K562 treated with DMSO at 1 percent for 4 hours (cell line): ENCODE measurements around the gene ARMC7. TPM values are rescaled to one million over a fixed set of nuclear protein-coding genes. Genes with fewer than 3 reads are reported as not detected.

Experiments
- total RNA-seq: library from RNA; unstranded; fragments of 300-600 nt; gene quantifications from 2 replicates; pipeline ENCODE4 v1.2.3, GENCODE V29; 2022; ENCODE audit not compliant: insufficient read depth

Gene ARMC7
- total RNA-seq, result 26.8 and 34.7 TPM in 2 replicates

GRCh38 chr17:75109407-75110233 is at the start of gene ARMC7:
Gene ARMC7, plus strand, starts transcription at chr17:75109969. Its CDS starts 320 bp downstream, at chr17:75110289.

DNA sequence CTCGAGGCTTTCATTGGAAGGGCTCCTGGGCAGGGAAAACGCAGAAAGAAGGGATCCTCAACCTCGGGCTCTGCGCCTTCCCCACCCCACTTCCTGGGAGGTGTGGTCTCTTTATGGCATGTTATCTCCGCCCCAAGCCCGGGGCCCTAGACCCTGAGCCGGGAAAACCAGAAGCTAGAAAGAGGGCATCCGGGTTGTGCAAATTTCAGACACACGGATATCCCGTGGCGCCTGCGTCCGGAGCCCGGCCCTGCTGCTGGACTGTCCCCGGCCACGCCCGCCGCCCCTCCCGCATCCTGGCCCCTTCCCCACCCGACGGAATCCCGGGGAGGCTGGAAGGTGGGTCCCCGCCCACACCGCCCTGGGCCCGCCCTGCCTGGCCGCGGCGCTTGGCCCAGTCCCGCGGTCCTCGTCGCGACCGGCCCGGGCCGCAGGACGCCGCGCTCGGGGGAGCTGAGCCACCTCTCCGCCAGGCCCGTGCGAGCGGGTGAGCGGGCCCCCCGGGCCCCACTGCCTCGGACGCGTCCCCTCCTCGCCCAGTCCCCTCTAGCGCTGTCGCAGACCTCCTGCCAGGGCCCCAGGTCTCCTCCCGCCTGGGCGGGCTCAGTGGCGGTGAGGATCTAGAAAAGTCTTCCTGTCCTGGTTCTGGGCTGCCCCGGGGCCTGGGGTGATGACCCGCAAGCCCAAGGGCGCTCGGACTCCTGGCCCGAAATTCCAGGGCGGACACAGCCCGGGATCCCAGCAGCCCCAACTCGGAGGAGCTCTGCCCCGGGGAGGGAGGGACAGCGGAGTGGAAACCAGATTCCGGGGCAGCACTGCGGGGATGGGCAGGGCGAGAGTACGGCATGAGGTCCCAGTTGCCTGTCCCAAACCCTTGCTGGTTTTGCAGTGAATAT is 22.0 kb upstream of the ARMC7 start, which contains the start of gene SLC16A5:
Gene SLC16A5, plus strand, starts transcription at position 397 of the 896 bp plus-strand sequence. CDS start 5,683 bp downstream, outside the sequence.

GRCh38 chr17:75131278-75132017 is 21.7 kb downstream of the ARMC7 start, which contains the start of gene NT5C:
Gene NT5C, minus strand, starts transcription at chr17:75131742. Its CDS starts 35 bp downstream, at chr17:75131707.

DNA sequence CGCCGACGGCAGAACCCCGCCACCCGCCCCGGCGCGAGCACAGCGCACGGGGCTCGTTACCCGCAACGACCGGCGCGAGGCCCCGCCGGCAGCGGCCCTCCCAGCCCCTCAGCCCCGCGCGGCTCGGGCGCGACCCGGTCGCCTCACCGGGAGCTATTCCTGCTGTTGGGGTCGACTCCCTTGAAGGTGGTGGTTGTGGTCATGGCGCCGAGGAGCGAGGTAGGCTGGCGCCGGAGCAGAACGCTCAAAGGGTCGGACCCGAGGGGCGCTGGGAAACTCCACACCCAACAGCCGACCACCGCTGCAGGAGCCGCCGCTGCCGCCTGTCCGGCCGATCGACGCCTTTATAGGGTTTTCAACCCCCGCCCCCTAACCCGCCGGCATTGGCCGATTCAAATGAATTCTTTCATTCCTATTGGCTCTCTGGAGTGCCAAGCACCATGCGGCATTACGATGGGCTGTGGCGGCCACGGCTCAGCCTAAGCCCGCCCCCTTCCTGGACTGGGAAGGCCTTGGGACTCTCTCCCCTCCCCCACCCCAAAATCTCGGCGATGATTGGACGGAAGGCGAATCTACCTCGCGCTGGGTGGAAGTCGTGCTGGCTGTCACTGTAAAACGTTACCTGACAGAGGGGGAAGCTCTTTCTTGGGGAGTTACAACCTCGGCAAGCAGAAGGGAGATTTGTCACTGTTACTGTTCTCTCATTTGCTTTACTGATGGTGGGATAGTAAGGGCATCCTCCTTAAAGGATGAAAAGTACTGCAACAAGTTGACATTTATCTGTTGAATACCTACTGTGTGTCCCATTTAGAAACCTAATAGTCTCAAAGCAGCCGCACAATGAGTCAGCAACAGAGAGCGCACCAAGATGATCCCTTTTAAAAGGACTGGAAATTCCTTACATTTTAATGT is 44.7 kb downstream of the ARMC7 start, which contains the start of gene JPT1:
Gene JPT1, minus strand, starts transcription at position 318 of the 912 bp plus-strand sequence. Its CDS starts 115 bp downstream, at position 203.

Other genes starting within 250 kb of the ARMC7 start
- 85.8 and 115 TPM in 2 replicates for gene FDXR, start 237.0 kb upstream of the ARMC7 start, total RNA-seq
- gene FADS6, start 216.3 kb upstream of the ARMC7 start, total RNA-seq, result 0.62 TPM in 1 of 2 replicates, not detected in the other
- 0.33 and 0.47 TPM in 2 replicates for gene USH1G, start 186.7 kb upstream of the ARMC7 start, total RNA-seq
- 0.40 TPM in 1 of 2 replicates, not detected in the other for gene OTOP2, start 185.7 kb upstream of the ARMC7 start, total RNA-seq
- not detected in 2 replicates for gene OTOP3, start 174.1 kb upstream of the ARMC7 start, total RNA-seq
- 3.9 and 9.1 TPM in 2 replicates for gene HID1, start 137.2 kb upstream of the ARMC7 start, total RNA-seq
- 13.3 and 19.2 TPM in 2 replicates for gene CDR2L, start 122.3 kb upstream of the ARMC7 start, total RNA-seq
- 54.4 and 62.3 TPM in 2 replicates for gene MRPL58, start 97.3 kb upstream of the ARMC7 start, total RNA-seq
- gene ATP5PD, start 63.0 kb upstream of the ARMC7 start, total RNA-seq, result 428 and 454 TPM in 2 replicates
- 27.3 and 29.3 TPM in 2 replicates for gene KCTD2, start 62.7 kb upstream of the ARMC7 start, total RNA-seq
- 2.7 and 7.1 TPM in 2 replicates for gene SLC16A5, start 22.0 kb upstream of the ARMC7 start, total RNA-seq
- 52.2 and 76.2 TPM in 2 replicates for gene NT5C, start 21.8 kb downstream of the ARMC7 start, total RNA-seq
- gene JPT1, start 44.5 kb downstream of the ARMC7 start, total RNA-seq, result 93.6 and 108 TPM in 2 replicates
- gene SUMO2, start 73.0 kb downstream of the ARMC7 start, total RNA-seq, result 141 and 150 TPM in 2 replicates
- gene NUP85, start 95.7 kb downstream of the ARMC7 start, total RNA-seq, result 51.6 and 61.5 TPM in 2 replicates
- 39.6 and 59.9 TPM in 2 replicates for gene GGA3, start 151.6 kb downstream of the ARMC7 start, total RNA-seq
- 55.5 and 57.3 TPM in 2 replicates for gene MRPS7, start 151.9 kb downstream of the ARMC7 start, total RNA-seq
- gene MIF4GD, start 161.3 kb downstream of the ARMC7 start, total RNA-seq, result 48.9 and 50.6 TPM in 2 replicates
- 34.1 and 39.9 TPM in 2 replicates for gene SLC25A19, start 179.5 kb downstream of the ARMC7 start, total RNA-seq